Right lobe of liver (tissue), 4 donors: ENCODE results near the gene HTR3B.

Experiments
- POLR2A ChIP-seq: fragments of 450-650 bp; IDR thresholded peaks from one replicate; pipeline ENCODE4 v1.6.1; 2017; ENCODE audit warnings: antibody characterized with exemption, mild to moderate bottlenecking
- TF ChIP-seq, protein P1 (sequence below), 4 donors: fragments of 200-600 bp in 3 of 4; fragments of 450-650 bp in 1 of 4; IDR thresholded peaks; one replicate each; pipeline versions ENCODE4 v1.5.1 to v1.8.0; 2016 to 2022; ENCODE audit warnings: antibody characterized with exemption in 4 of 4, mild to moderate bottlenecking in 2 of 4
- donor health status: DM: no; HTN: no; CAD: no.
- donor health status: DM: no; HTN: no; CAD: no.
- donor health status: DM: no; HTN: yes; CAD: no.

DNA sequence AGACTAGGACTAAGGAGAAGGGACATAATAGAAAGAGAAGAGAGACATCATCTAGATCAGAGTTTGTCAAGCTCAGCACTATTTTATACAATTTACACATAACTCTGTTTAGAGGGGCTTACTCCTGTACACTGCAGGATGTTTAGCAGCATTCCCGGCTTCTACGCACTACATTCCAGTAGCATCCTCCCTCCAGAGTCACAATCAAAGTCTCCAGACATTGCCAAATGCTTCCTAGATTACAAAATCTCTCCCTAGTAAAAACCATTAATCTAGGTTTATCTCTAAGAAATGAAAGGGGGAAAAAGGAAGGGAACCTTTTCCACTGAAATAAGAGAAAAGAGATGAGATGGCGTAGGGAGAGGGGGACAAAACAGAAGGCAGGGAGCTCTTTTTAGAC is 33.3 kb upstream of the HTR3B start:
- TF ChIP-seq, protein P1, sequence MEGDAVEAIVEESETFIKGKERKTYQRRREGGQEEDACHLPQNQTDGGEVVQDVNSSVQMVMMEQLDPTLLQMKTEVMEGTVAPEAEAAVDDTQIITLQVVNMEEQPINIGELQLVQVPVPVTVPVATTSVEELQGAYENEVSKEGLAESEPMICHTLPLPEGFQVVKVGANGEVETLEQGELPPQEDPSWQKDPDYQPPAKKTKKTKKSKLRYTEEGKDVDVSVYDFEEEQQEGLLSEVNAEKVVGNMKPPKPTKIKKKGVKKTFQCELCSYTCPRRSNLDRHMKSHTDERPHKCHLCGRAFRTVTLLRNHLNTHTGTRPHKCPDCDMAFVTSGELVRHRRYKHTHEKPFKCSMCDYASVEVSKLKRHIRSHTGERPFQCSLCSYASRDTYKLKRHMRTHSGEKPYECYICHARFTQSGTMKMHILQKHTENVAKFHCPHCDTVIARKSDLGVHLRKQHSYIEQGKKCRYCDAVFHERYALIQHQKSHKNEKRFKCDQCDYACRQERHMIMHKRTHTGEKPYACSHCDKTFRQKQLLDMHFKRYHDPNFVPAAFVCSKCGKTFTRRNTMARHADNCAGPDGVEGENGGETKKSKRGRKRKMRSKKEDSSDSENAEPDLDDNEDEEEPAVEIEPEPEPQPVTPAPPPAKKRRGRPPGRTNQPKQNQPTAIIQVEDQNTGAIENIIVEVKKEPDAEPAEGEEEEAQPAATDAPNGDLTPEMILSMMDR (IDR thresholded peaks at IDR 0.05): no peak
- TF ChIP-seq POLR2A: no peak
